Gastrocnemius medialis (tissue), 4 donors: ENCODE measurements around the gene FAM227A. TPM values are rescaled to one million over a fixed set of nuclear protein-coding genes. Genes with fewer than 3 reads are reported as not detected.

Experiments
- ATAC-seq, 2 donors: fragments of 150-250 bp; one replicate each; pipeline ENCODE4 v1.9.1; 2016
- DNase-seq, 2 donors: peaks; one replicate each; pipeline ENCODE4 v3.0.0-alpha.2; 2019
- H3K27ac ChIP-seq, 4 donors: fragments of 200-600 bp; sonication (generic); 1 replicate in 1 of 4; 2 replicates in 3 of 4; pipeline ENCODE4 v1.5.1; 2016 to 2018; ENCODE audit warnings: mild to moderate bottlenecking in 2 of 4, moderate library complexity in 1 of 4
- H3K27me3 ChIP-seq, 3 donors: fragments of 200-600 bp; sonication (generic) in 2 of 3; 1 replicate in 1 of 3; 2 replicates in 2 of 3; pipeline versions ENCODE4 v1.5.1 to v1.6.0; 2016 to 2019; ENCODE audit warnings: mild to moderate bottlenecking in 1 of 3, moderate library complexity in 1 of 3
- H3K36me3 ChIP-seq, 2 donors: fragments of 200-600 bp; sonication (generic) in 1 of 2; one replicate each; pipeline ENCODE4 v1.5.1; 2017 to 2018
- H3K4me1 ChIP-seq, 2 donors: fragments of 200-600 bp; sonication (generic) in 1 of 2; one replicate each; pipeline ENCODE4 v1.5.1; 2016 to 2017; ENCODE audit warnings: mild to moderate bottlenecking in 2 of 2
- H3K4me3 ChIP-seq, 4 donors: fragments of 200-600 bp; sonication (generic) in 3 of 4; 1 replicate in 1 of 4; 2 replicates in 3 of 4; pipeline ENCODE4 v1.5.1; 2016 to 2019; ENCODE audit warnings: mild to moderate bottlenecking in 2 of 4
- H3K9me3 ChIP-seq, 3 donors: fragments of 200-600 bp; sonication (generic) in 2 of 3; 1 replicate in 1 of 3; 2 replicates in 2 of 3; pipeline ENCODE4 v1.5.1; 2016 to 2019
- POLR2A ChIP-seq, 2 donors: fragments of 450-650 bp; IDR thresholded peaks; one replicate each; pipeline ENCODE4 v1.6.1; 2017; ENCODE audit warnings: antibody characterized with exemption in 2 of 2, mild to moderate bottlenecking in 2 of 2, moderate library complexity in 2 of 2
- in situ Hi-C, 4 donors: fragments of 200-750 bp; cut with MboI; loops; one replicate each; pipeline versions ENCODE4 v1.15.0 to v1.8.0; 2017; ENCODE audit warnings: low sequenced_read_pairs in 4 of 4
- intact Hi-C: fragments of 100-400 bp; cut with DNase I; formaldehyde crosslinking; loops from one replicate; pipeline ENCODE4 v1.15.1; 2023; ENCODE audit warnings: low total_unique reads
- total RNA-seq, 4 donors: library from RNA; depleted of rRNA; stranded (reverse); fragments of >200 nt; gene quantifications; one replicate each; pipeline versions ENCODE4 v1.1.0 to v1.2.3, GENCODE V29; 2016
- TF ChIP-seq, protein P1 (sequence below), 5 experiments: fragments of 450-650 bp in 3 of 5; fragments of 200-600 bp in 2 of 5; sonication (generic) in 2 of 5; IDR thresholded peaks in 4 of 5; conservative IDR thresholded peaks in 1 of 5; 1 replicate in 4 of 5; 2 replicates in 1 of 5; pipeline ENCODE4 v1.5.1; 2016 to 2019; ENCODE audit warnings: antibody characterized with exemption in 5 of 5, mild to moderate bottlenecking in 3 of 5, moderate library complexity in 3 of 5

The FAM227A gene
- total RNA-seq, 4 donors from 2014 or later, result 0.02 TPM; not detected in 3

DNA sequence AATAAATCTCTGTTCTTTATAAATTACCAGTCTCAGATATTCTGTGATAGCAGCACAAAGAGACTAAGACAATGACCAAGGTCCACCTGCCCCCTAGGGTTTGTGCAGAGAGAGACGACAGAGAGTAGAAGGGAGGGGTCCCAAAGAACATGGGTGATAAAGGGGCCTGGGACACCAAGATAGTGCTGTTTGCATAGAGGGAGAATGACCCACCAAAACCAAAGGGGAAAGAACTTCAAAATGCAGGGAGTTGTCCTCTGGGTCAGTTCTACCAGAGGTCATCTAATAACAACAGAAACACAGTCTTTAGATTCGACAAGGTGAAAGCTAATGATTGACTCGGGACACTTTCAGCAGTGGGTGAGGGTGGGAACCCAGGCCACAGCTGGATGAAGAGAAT, 23.7 kb downstream of the FAM227A start:
- Histone ChIP-seq H3K36me3 (no peaks in the 10 kb centered on the region), H3K27me3 (no peaks in the 10 kb centered on the region), H3K4me3 (no peak overlapping the region), H3K9me3 (no peaks in the 10 kb centered on the region), H3K27ac (no peak overlapping the region), H3K4me1 (no peaks in the 10 kb centered on the region)
- TF ChIP-seq POLR2A (IDR thresholded peaks at IDR 0.05), result no peak
- TF ChIP-seq, protein P1, sequence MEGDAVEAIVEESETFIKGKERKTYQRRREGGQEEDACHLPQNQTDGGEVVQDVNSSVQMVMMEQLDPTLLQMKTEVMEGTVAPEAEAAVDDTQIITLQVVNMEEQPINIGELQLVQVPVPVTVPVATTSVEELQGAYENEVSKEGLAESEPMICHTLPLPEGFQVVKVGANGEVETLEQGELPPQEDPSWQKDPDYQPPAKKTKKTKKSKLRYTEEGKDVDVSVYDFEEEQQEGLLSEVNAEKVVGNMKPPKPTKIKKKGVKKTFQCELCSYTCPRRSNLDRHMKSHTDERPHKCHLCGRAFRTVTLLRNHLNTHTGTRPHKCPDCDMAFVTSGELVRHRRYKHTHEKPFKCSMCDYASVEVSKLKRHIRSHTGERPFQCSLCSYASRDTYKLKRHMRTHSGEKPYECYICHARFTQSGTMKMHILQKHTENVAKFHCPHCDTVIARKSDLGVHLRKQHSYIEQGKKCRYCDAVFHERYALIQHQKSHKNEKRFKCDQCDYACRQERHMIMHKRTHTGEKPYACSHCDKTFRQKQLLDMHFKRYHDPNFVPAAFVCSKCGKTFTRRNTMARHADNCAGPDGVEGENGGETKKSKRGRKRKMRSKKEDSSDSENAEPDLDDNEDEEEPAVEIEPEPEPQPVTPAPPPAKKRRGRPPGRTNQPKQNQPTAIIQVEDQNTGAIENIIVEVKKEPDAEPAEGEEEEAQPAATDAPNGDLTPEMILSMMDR (IDR thresholded peaks at IDR 0.05 in 4 of 5, conservative IDR thresholded peaks at IDR 0.05 in 1 of 5), result no peak
- ATAC-seq (no peak), DNase-seq (no peak)
- in situ Hi-C loops, result no loop called here
- intact Hi-C loops, result no loop called here

DNA sequence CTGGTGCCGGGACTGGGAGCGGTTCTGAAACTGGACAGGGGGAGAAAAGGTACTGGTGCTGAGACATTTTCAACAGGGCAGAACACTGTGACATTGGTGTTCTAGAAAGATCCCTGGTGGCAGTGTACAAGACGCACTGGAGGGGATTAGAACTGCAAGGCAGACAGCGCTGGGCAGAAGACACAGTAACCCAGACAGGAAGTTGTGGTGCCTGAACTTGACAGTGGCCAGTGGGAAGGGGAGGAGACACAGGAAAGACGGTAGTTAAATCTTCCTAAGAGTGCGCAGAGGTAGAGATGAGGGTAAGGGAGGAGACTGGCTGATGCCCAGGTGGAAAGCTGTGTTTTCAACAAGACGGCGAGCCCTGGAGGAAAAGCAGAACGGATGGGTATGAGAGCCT, 24.5 kb downstream of the FAM227A start:
- Histone ChIP-seq H3K36me3 (no peaks in the 10 kb centered on the region), H3K27ac (no peak overlapping the region), H3K27me3 (no peaks in the 10 kb centered on the region), H3K9me3 (no peaks in the 10 kb centered on the region), H3K4me1 (no peaks in the 10 kb centered on the region), H3K4me3 (no peak overlapping the region)
- TF ChIP-seq, protein P1 (IDR thresholded peaks at IDR 0.05 in 4 of 5, conservative IDR thresholded peaks at IDR 0.05 in 1 of 5), result no peak
- TF ChIP-seq POLR2A (IDR thresholded peaks at IDR 0.05), result no peak
- in situ Hi-C loops, result no loop called here
- DNase-seq (no peak), ATAC-seq (no peak)
- intact Hi-C loops, result no loop called here

DNA sequence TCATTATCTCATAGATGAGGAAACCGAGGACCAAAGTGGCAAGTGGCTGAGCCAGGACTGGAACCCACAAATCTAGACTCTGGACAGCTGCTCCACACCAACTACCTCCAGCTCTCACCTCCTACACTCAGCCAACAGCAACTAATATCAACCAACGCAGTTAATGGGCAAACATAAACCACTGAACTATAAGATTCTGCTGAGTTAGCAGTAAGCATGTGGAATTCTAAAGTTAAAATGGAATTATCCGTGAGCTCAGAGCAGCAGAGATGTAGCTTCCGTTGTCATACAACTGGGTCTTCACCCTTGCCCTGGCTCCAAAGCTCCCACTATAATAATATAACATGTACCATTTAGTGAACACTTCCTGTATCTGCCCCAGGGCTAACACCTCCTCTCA, 27.1 kb downstream of the FAM227A start:
- intact Hi-C loops, result no loop called here
- DNase-seq, result no peak
- TF ChIP-seq, protein P1 (IDR thresholded peaks at IDR 0.05 in 4 of 5, conservative IDR thresholded peaks at IDR 0.05 in 1 of 5), result no peak
- TF ChIP-seq POLR2A (IDR thresholded peaks at IDR 0.05), result no peak
- Histone ChIP-seq H3K36me3 (no peaks in the 10 kb centered on the region), H3K9me3 (no peaks in the 10 kb centered on the region), H3K4me1 (no peaks in the 10 kb centered on the region), H3K27ac (no peak overlapping the region), H3K27me3 (no peaks in the 10 kb centered on the region), H3K4me3 (no peak overlapping the region)
- no peak for ATAC-seq
- in situ Hi-C loops, result no loop called here

DNA sequence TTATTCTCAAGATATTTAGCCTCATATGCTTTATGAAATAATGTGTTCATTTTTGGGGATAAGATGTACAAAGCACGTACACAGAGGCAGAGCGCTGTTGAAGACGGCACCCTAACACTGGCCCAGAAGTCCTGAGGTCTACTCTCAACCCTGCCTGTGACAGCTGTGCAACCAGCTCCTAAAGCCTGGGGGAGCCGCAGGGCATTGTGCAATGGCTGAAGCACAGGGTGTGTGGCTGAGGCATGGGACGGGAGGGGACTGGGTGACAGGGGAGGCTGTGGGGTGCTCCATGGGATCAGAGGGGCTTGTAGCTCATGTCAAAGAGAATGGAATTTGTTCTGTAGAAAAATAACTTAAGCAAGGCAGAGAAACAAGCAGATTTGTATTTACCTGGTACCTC, 27.7 kb downstream of the FAM227A start:
- DNase-seq, result no peak
- in situ Hi-C loops, result no loop called here
- no peak overlapping the region for H3K27ac ChIP-seq

DNA sequence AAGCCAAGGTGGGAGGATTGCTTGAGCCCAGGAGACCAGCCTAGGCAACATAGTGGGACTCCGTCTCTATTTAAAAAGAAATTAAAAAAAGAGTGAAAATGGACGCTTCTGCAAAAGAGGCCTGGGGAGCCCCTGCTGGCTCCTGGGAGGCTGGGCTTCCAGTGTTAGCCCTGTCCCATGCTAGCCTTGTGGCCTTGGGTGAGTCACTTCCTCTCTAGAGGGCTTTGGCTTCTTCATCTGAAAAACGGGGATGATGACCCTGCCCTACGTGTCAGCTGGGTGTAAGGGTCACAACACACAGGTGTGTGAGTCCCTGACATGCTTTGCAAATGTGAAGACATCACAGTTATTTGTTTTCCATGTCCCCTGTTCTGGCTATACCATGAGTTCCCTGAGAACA, 32.8 kb downstream of the FAM227A start:
- H3K9me3 ChIP-seq, result no peaks in the 10 kb centered on the region
- no peak for DNase-seq
- H3K27ac ChIP-seq, result no peak overlapping the region
- H3K27me3 ChIP-seq, result no peaks in the 10 kb centered on the region
- intact Hi-C loops, result no loop called here
- TF ChIP-seq POLR2A (IDR thresholded peaks at IDR 0.05), result no peak
- TF ChIP-seq, protein P1 (IDR thresholded peaks at IDR 0.05 in 4 of 5, conservative IDR thresholded peaks at IDR 0.05 in 1 of 5), result no peak
- in situ Hi-C loops, result no loop called here
- H3K36me3 ChIP-seq, result no peaks in the 10 kb centered on the region
- H3K4me1 ChIP-seq, result no peaks in the 10 kb centered on the region
- no peak overlapping the region for H3K4me3 ChIP-seq
- no peak for ATAC-seq

More for the DNA sequence above, 27.7 kb downstream of the FAM227A start:
- H3K4me1 ChIP-seq, result no peaks in the 10 kb centered on the region
- intact Hi-C loops, result no loop called here
- no peaks in the 10 kb centered on the region for H3K27me3 ChIP-seq
- no peaks in the 10 kb centered on the region for H3K9me3 ChIP-seq
- ATAC-seq, result no peak
- no peak for TF ChIP-seq POLR2A (IDR thresholded peaks at IDR 0.05)
- TF ChIP-seq, protein P1 (IDR thresholded peaks at IDR 0.05 in 4 of 5, conservative IDR thresholded peaks at IDR 0.05 in 1 of 5), result no peak
- H3K36me3 ChIP-seq, result no peaks in the 10 kb centered on the region
- H3K4me3 ChIP-seq, result no peak overlapping the region
